Activated T-cell treated with anti-CD3 and anti-CD28 coated beads for 1 hour (primary cell): ENCODE measurements around the gene PTDSS2.
"Not testable (repeated sequence)": the region's sequence is repeated elsewhere in the genome, so short reads cannot be mapped to it uniquely, and the experiment has no call there.

Experiments
- DNase-seq: peaks from one replicate; pipeline ENCODE4 v3.0.0-alpha.2; 2020; ENCODE audit warnings: low read depth

The PTDSS2 gene

GRCh38 chr11:450809-451451, 851 bp downstream of the PTDSS2 start:
- peak; percentile 70 for DNase-seq

- DNase-seq, result no peak
Measured at GRCh38 chr11:451738-452137, 1.7 kb downstream of the PTDSS2 start.

GRCh38 chr11:452203-452744, 2.2 kb downstream of the PTDSS2 start:
- DNase-seq, result no peak

GRCh38 chr11:452916-453527, 2.9 kb downstream of the PTDSS2 start:
- DNase-seq, result no peak

GRCh38 chr11:453564-453963, 3.5 kb downstream of the PTDSS2 start:
- no peak for DNase-seq

- no peak for DNase-seq
Measured at GRCh38 chr11:454043-454442, 4.0 kb downstream of the PTDSS2 start.

- no peak for DNase-seq
Measured at GRCh38 chr11:454801-455565, 4.9 kb downstream of the PTDSS2 start.

- DNase-seq, result no peak
Measured at GRCh38 chr11:455566-456147, 5.6 kb downstream of the PTDSS2 start.

GRCh38 chr11:456533-456932, 6.5 kb downstream of the PTDSS2 start:
- no peak for DNase-seq

GRCh38 chr11:457111-457760, 7.2 kb downstream of the PTDSS2 start:
- DNase-seq, result no peak

GRCh38 chr11:459511-460220, 9.6 kb downstream of the PTDSS2 start:
- no peak for DNase-seq

- no peak for DNase-seq
Measured at GRCh38 chr11:460331-461199, 10.5 kb downstream of the PTDSS2 start.

- no peak for DNase-seq
Measured at GRCh38 chr11:461626-462025, 11.5 kb downstream of the PTDSS2 start.

- DNase-seq, result no peak
Measured at GRCh38 chr11:462107-462890, 12.2 kb downstream of the PTDSS2 start.

GRCh38 chr11:464316-464715, 14.2 kb downstream of the PTDSS2 start:
- DNase-seq, result no peak

GRCh38 chr11:465896-466530, 15.9 kb downstream of the PTDSS2 start:
- no peak for DNase-seq

GRCh38 chr11:468036-468435, 18.0 kb downstream of the PTDSS2 start:
- no peak for DNase-seq

GRCh38 chr11:468493-468892, 18.4 kb downstream of the PTDSS2 start:
- no peak for DNase-seq

GRCh38 chr11:469026-469683, 19.1 kb downstream of the PTDSS2 start:
- not testable (repeated sequence) for DNase-seq
